ENCODE results near the gene METAP1.
"Not testable (repeated sequence)": the region's sequence is repeated elsewhere in the genome, so short reads cannot be mapped to it uniquely, and the experiment has no call there.

Gene METAP1

GRCh38 chr4:98995183-98996055 is at the start of gene METAP1:
TSS of gene METAP1 (plus strand) at chr4:98995721. CDS start at chr4:98995754, 33 bp downstream.
- peak; percentile 90 for DNase-seq (ENCODE audit: low read depth)

- DNase-seq (ENCODE audit: low read depth): no peak
These were observed 49.2 kb upstream of the METAP1 start for GRCh38 chr4:98946359-98946758.

- no peak for DNase-seq (ENCODE audit: low read depth)
These were observed 44.6 kb upstream of the METAP1 start for GRCh38 chr4:98950925-98951324.

GRCh38 chr4:98951710-98952109 is 43.8 kb upstream of the METAP1 start:
- DNase-seq (ENCODE audit: low read depth): no peak

GRCh38 chr4:98955229-98955628 is 40.3 kb upstream of the METAP1 start:
- DNase-seq (ENCODE audit: low read depth): no peak

GRCh38 chr4:98958065-98958464 is 37.5 kb upstream of the METAP1 start:
- DNase-seq (ENCODE audit: low read depth): no peak

- no peak for DNase-seq (ENCODE audit: low read depth)
These were observed 36.1 kb upstream of the METAP1 start for GRCh38 chr4:98959411-98959810.

GRCh38 chr4:98961770-98962169 is 33.8 kb upstream of the METAP1 start:
- no peak for DNase-seq (ENCODE audit: low read depth)

- DNase-seq (ENCODE audit: low read depth): no peak
These were observed 31.7 kb upstream of the METAP1 start for GRCh38 chr4:98963538-98964433.

GRCh38 chr4:98966926-98967325 is 28.6 kb upstream of the METAP1 start:
- no peak for DNase-seq (ENCODE audit: low read depth)

- DNase-seq (ENCODE audit: low read depth): no peak
These were observed 27.7 kb upstream of the METAP1 start for GRCh38 chr4:98967786-98968329.

- DNase-seq (ENCODE audit: low read depth): no peak
These were observed 25.4 kb upstream of the METAP1 start for GRCh38 chr4:98969878-98970785.

GRCh38 chr4:98976716-98977115 is 18.8 kb upstream of the METAP1 start:
- no peak for DNase-seq (ENCODE audit: low read depth)

GRCh38 chr4:98977557-98977956 is 18.0 kb upstream of the METAP1 start:
- DNase-seq (ENCODE audit: low read depth): no peak

GRCh38 chr4:98987720-98988119 is 7.8 kb upstream of the METAP1 start:
- DNase-seq (ENCODE audit: low read depth): no peak

GRCh38 chr4:98992835-98993234 is 2.7 kb upstream of the METAP1 start:
- DNase-seq (ENCODE audit: low read depth): not testable (repeated sequence)

GRCh38 chr4:98993419-98994071 is 2.0 kb upstream of the METAP1 start:
- DNase-seq (ENCODE audit: low read depth): no peak

GRCh38 chr4:98994474-98995182 is 893 bp upstream of the METAP1 start:
- peak; percentile 16 for DNase-seq (ENCODE audit: low read depth)

GRCh38 chr4:98996056-98996764 is 689 bp downstream of the METAP1 start:
- DNase-seq (ENCODE audit: low read depth): no peak

- DNase-seq (ENCODE audit: low read depth): no peak
These were observed 1.2 kb downstream of the METAP1 start for GRCh38 chr4:98996765-98997068.

All from fibroblast of the conjunctiva (primary cell).